ENCODE results near the gene UMAD1.
"Not testable (repeated sequence)": the region's sequence is repeated elsewhere in the genome, so short reads cannot be mapped to it uniquely, and the experiment has no call there.

Gene UMAD1

DNA sequence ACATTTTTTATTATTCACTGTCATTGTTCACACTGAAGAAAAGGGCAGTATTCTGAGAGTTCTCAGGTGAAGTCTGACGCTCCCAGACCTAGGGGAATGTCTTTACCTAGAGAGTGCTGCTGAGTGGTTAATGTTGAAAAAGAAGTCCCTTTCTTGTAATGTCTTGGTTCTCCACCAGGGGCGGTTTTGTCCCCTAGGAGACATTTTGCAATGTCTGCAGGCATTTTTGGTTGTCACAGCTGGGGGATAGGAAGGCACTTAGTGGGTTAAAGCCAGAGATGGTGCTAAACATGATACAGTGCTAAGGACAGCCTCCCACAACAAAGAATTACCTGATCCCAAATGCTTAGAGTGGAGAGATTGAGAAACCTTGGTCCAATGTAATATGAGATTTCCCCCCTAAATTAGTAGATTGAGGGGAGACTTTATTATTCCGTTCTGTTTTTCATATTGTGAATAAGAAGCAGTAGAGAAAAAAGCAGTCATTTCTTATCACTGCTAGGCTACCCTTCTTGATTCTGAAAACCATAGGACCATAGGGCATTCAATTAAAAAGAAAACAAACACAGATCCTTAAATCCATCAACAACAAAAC is 13.1 kb downstream of the UMAD1 start:
- DNase-seq: no peak

DNA sequence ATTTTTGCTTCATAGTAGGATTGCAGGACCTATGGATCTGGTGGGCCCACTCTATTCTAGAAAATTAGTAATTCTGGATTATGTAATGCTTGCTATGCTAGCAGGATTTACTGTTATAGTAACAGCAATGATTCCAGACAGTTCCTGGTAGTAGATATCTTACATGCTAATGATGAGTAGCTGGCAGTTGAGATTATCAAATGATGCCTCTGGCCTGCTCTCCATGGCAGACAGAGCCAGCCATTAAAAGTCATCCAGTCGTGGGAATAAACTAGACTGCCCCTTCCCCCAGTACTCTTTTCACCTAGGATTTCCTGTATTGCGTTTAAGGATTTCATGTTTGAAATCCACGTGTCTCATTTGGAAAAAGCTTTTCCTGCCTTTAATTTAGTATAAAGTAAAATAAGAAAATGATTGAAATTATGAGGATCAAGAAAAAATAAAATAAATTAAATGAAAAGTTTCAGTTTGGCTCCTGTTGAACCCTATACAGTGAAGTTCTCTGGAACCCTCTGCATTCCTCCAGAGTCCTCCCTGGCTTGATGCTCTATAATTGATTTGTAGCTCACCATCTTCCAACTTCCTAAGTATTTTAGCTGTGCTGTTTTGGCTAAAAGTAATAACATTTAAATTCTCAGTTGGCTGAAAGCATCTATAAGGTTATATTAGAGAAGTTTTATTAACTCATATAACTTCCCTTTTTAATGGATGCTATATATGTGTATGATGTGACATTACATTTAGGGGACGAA is 14.6 kb downstream of the UMAD1 start:
- DNase-seq: no peak

DNA sequence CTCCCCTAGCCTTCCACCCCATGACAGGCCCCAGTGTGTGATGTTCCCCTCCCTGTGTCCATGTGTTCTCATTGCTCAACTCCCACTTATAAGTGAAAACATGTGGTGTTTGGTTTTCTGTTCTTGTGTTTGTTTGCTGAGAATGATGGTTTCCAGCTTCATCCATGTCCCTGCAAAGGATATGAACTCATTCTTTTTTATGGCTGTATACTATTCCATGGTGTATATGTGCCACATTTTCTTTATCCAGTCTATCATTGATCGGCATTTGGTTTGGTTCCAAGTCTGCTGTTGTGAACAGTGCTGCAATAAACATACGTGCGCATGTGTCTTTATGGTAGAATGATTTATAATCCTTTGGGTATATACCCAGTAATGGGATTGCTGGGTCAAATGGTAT is 15.9 kb downstream of the UMAD1 start:
- DNase-seq: not testable (repeated sequence)

DNA sequence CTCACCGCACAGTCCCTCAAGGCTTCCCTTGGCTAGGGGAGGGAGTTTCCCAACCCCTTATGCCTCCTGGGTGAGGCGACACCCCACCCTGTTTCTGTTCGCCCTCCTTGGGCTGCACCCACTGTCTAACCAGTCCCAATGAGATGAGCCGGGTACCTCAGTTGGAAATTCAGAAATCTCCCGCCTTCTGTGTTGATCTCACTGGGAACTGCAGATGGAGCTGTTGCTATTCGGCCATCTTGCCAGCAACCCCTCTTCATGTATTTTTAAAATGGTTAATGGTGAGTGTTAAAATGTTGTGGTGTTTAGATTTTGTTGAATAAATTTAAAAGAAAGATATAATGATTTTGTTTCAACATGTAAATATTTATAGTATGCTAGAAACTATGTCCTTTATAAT is 22.0 kb downstream of the UMAD1 start:
- DNase-seq: no peak

DNA sequence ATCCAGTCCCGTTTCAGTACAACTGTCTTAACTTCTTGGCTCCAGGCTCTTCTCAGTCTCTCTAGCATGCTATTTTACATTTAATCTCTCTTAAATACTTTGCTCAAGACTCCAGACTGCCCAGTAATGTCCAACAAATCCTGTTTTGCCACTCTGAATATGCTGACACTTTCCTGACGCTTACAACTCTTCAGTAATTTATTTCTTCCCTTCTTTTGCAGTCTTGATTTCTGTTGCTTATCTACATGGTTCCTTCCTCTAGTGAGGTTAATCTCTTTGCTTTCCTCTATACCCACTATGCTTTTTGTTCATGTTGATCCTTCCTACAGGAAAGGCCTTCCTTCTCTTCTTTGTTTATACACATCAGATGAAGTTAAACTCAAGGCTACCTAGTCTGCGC is 23.7 kb downstream of the UMAD1 start:
- no peak for DNase-seq

DNA sequence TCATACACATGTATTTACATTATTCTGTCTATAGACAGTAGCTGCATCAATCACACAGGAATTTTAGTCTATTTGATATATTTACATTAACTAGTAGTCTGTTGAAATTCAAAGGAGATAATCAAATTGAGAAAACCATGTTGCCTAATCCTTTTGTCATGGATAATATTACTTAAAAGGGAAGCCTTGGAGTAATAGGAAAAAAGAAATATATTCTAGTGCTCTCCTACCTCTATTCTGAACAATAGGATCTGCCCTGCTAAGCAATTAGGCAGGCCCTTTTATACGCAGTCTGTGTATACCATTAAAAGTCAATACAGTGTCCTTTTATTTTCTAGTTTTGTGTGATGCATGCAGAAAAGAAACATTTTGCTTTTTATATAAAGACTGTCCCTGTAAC is 24.5 kb downstream of the UMAD1 start:
- DNase-seq: no peak

DNA sequence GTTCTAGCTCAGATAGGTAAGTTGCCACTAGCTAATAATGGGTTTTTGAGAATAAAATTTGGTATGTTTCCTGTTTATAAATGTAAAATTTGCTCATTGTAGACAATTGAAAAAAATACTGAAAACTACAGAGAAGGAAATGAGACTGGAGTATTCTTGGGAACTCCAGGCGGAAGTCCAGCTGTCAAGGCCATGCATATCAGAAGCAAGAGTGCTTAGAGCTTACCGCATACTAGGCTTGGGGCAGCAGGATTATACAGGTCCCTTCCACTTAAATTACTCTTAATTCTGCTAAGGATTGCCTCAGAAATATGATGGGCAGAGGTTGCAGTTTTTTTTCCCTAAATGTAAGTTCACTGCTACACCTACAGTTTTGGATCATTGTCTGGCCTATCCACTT is 26.6 kb downstream of the UMAD1 start:
- DNase-seq: no peak

DNA sequence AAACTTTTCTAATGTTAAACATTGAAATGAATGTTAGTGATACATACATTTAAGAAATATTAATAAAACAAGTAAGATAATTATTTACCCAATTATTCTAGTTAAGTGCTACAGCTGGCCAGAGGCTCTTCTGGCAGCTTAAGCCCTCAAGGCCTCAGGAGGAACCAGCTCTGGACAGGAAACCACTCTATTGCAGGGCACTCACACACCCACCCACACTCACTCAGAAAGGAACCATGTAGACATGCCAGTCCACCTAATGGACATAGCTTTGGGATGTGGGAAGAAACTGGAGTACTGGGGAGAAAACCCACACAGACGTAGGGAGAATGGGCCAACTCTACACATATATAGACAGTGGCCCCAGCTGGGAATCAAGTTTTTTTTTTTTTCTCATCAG is 28.2 kb downstream of the UMAD1 start:
- no peak for DNase-seq

DNA sequence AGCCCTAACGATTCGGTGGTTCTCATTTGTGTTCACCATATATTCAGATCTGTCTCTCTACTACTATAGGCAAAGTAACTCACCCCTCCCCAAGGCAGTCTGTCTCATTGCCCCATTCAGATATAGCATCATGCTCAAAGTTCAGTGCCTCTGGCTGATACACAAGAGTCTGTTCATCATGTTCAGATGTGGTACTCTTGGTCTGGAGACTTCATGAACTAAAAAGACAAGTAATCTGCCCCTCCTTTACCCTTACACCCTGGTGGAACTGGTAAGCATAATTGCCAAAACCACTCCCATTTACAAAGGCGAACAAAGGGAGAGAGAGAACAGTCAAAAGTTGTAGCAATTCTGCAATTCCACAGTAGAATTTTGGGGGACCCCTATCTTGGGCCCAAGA is 29.9 kb downstream of the UMAD1 start:
- no peak for DNase-seq

DNA sequence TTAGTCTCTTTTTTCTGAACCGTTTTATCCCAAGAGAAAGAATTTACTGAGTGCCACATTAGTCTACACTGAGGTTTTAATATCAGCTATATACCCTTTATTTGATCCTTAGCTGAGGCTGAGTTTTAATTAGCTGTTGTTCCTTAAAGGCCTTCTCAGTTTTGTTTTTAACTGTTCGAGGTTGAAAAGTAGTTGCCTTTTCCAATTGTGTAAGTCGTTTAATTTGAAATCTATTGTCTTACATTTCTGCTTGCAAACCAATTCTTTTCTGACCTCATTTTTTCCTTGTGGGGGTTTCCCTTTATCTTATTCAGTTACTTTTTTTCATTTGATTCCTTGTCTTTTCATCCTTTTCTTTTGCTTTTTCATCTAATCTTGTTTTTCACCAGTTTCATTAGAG is 30.8 kb downstream of the UMAD1 start:
- no peak for DNase-seq

DNA sequence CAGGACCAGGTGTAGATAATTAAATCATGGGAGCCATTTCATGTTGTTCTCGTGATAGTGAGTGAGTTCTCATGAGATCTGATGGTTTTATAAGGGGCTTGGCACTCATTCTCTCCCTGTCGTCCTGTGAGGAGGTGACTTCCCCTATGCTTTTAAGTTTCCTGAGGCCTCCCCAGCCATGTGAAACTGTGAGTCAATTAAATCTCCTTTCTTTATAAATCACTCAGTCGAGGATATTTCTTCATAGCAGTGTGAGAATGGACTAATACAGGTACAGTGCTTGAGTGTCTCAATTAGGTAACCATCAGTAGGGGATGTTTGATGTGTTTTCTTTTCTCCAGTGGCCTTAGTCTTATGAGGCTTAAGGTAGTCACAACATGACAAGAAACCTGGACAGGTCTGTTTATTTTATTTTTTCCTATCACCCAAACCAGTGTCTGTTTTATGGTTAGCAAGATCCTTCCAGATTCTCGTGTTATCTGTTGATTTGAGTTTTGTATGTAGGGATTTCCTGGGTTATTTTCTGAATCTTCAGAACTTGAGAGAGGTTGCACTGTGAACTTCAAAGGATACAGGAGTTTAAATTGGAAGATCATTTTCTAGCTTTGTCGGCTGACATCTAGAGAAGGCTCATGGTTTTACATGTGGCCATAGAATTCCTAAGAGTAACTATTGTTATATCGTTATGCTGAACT is 32.1 kb downstream of the UMAD1 start:
- DNase-seq: no peak

DNA sequence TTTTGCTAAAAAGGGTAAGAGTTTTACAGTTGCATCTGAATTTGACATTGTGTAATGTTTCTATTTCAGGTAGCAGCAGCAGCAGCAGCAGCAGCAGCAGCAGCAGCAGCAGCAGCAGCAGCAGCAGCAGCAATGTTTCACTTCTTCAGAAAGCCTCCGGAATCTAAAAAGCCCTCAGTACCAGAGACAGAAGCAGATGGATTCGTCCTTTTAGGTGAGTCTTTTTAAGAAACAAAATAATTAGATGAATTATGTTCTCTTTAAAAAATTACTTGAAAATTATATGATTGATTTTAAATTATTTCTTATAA is 32.6 kb downstream of the UMAD1 start:
- DNase-seq: no peak

DNA sequence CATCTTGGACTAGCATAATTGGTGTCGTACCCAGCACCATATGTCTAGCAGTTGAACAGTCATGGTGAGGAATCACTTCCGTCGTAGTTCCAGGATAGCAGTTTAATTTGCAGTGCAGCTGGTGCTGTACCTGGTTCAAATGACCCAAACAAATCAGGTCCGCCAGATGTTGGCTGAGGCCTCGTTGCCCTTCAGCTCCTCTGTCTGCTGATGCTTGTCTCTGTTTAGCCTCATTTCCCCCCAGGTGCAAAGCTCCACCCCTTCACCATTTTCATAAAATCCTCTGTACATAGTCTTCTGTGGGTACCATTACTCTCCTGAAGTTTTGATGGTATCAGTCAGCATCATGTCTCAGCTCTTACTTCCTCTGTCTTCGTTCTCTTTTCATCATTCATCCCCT is 35.1 kb downstream of the UMAD1 start:
- DNase-seq: no peak

DNA sequence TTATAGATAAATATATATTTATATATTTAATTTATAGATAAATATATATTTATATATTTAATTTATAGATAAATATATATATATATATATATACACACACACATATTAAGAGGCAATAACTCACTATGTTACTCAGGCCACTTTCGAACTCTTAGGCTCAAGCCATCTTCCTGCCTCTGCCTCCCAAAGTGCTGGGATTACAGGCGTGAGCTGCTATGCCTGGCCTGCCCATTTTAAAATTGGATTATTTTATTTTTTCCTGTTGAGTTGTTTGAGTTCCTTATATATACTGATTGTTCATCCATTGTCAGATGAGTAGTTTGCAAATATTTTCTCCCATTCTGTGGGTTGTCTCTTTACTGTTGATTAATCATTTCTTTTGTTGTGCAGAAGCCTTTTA is 39.1 kb downstream of the UMAD1 start:
- DNase-seq: not testable (repeated sequence)

DNA sequence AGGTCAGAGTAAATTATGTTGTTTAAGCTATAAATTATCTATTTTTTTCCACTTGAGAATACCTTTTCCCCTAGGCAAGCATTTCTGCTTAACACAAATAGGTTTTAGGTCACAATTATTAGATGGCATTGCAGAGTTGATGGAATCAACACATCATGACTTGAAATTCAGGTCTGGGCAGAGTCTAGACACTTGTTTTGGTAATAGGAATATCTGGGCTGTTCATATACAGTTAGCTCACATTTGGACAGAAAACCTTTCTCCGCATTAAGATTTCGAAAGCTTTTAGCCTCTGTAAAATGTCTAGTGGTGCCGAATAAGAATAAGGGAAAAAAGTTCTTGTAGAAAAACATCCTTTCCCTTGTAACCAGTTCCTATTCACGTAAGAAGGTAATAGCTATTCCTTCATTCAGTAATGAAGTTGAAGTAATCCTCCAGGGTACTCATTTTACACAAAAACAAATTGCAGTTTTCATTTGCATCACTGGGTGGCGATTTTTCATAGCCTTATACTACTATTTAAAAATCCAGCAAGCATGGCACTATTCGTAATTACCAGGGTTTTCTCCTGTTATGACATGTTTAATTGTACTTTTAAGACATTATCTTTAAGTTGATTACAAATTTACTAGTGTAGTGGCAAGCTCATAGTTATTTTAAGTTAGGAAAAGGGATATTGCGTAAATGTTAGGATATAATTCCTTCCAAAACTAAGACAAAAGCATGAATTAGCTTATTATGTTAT is 40.8 kb downstream of the UMAD1 start:
- DNase-seq: no peak

DNA sequence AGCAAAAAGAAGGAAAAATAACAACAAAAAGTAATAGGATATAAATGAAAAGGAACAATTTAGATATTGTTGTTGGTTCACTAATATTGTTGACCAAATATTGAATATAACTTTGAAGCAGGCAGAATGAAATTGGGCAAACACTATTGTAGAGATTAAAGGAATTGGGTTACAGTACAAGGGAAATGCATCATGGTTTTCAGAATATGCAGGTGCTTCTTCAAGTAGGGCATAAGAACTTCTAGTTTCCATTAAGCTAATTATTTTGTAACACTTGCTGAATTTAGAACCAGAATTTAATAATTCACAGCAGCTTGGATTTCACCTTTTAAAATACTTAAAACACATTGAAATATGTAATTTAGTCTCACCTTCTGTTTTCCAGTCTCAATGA is 41.4 kb downstream of the UMAD1 start:
- no peak for DNase-seq

DNA sequence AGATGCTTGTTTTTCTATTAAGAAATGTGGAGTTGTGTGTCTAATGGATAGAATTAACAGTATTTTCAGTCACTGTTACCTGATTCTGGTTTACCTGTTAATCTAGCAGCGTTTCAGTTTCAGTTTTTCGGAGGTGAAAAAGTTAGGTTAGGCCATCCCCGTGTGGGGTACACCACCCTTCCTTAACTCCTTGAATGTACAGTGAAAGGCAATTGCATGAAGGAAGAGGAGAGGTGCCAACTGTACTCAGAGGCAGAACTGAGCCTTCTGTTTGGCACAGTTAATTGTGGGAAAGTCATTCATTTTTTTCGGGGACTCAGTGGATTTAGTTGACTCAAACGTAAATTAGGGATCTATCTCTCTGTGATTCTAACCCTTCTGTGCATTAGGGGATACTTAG is 42.3 kb downstream of the UMAD1 start:
- DNase-seq: no peak

DNA sequence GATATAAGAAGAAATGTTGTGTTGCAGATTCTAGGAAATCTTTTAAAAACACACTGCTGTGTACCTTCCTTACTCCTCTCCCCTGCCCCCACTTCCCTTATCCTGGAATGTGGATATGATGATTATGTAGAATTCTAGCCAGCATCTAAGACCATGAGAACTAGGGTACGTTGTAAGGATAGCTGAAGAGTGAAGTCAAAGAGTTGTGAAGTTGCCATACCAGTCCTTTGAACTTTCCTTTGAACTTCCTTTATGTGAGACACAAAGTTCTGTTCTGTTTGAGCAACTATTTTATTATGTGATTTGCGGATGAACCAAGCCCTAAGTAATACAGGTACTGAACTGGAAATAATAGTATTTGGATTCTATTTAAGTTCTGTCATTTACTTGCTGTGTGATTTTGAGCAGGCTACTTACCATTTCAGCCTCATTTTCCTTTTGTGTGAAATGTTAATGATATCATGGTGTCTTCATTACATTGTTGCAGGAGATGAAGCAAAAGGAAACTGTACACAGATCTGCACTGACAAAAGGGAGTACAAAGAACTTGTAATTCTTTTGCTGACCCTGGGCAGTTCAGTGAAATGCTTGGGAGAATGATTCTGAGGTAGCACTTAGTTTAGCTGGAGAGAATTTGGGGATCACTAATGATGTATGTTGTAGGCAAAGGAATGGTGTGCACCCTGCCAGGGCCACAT is 46.4 kb downstream of the UMAD1 start:
- DNase-seq: no peak

DNA sequence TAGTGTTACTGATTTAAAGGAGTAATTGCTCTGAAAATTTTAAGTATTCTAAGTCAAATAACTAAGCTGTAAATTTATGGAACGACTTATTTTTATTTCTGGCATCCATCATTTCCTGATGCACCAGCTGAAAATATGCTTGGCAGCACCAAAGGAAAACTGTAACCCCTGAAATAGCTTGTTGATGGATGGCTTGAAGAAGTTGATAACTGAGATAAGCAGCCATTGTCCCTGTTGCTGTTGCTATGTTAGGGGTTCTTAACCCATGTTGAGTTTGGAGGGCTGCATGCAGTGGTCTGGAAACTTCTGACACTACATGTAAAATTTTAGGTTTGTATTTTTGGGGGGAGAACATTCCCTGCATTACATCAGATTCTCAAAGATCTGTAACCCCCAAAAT is 47.2 kb downstream of the UMAD1 start:
- DNase-seq: no peak

DNA sequence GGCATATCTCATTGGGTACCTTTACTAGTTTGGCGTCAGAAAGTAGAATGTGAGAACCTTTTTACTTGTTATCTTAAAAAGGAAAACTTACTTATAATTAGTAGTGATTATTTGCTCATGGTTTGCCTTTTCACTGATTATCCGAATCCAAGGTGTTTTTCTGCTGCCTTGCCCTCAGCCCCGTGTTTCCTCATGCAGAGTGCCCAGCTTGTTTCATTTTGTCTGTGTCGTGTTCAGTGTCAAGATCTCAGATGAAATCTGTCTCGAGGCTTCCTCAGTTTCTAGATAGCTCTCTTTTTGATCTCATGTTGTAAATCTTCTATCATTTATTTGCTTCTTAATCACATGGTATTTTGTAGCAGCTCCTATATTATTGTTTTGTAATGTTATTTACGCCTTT is 47.8 kb downstream of the UMAD1 start:
- no peak for DNase-seq

DNA sequence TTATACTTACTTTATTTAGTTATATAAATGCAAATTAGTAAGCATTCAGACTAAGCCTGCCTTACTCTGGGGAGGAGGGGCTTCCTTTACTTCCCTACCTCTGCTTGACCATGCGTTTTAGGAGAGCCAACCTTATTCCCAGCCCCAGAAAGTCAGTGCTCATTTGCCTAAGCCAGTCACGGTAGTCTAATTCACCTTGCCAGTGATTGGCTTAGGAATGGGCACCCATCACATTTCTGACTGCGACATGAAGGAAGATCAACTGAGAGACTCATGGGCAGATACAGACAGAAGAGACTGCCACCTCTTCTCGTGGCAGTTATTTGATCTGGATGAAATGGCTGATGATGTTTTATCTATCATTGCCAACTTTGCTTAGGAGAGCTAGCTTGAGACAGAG is 48.4 kb downstream of the UMAD1 start:
- no peak for DNase-seq

DNA sequence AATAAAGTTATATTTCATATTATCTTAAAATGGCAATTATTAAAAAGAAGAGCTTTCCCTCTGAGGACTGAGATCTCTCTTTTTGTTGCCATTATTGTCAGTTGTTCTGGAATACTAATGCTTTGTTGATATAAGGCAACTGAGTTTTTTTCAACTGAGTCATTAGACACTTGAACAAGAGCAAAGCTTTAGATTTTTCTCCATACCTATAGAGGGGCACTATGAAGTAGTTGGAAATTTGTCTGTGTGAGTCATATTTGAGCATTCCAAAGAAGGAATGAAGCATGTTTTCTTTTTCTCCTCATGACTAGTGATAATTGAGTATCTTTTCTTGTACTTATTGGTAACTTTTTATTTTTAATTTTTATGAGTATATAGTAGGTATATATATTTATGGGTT is 53.3 kb downstream of the UMAD1 start:
- no peak for DNase-seq

DNA sequence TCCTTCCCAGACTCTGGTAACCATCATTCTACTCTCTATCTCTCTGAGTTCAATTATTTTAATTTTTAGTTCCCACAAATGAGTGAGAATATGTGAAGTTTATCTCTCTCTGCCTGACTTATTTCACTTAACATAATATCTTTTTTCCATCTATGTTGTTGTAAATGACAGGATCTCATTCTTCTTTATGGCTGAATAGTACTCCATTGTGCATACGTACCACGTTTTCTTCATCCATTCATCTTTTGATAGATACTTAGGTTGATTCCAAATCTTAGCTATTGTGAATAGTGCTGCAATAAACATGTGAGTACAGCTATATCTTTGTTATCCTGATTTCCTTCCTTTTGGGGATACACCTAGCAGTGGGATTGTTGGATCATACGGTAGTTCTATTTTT is 54.0 kb downstream of the UMAD1 start:
- DNase-seq: no peak
